HUES6 (cell line): ENCODE results near the gene RET.

ENCODE experiments used
- H3K27ac ChIP-seq: 2 replicates; pipeline ENCODE4 v1.7.0; 2013; ENCODE audit warnings: low read depth, mild to moderate bottlenecking, low read length, inconsistent platforms
- H3K27me3 ChIP-seq: 2 replicates; pipeline ENCODE4 v1.6.1; 2013; ENCODE audit warnings: low read length; ENCODE audit not compliant: control insufficient read depth, insufficient read depth
- H3K36me3 ChIP-seq: 2 replicates; pipeline ENCODE4 v1.6.1; 2013; ENCODE audit warnings: low read length; ENCODE audit not compliant: control insufficient read depth, insufficient read depth
- H3K4me1 ChIP-seq: 2 replicates; pipeline ENCODE4 v1.6.1; 2013; ENCODE audit warnings: low read length; ENCODE audit not compliant: control insufficient read depth, insufficient read depth
- H3K4me3 ChIP-seq: 2 replicates; pipeline ENCODE4 v1.5.1; 2013; ENCODE audit warnings: low read depth, low read length
- H3K9ac ChIP-seq: one replicate; pipeline ENCODE4 v1.6.1; 2013; ENCODE audit warnings: mild to moderate bottlenecking, low read length
- H3K9me3 ChIP-seq: 2 replicates; pipeline ENCODE4 v1.6.1; 2013; ENCODE audit warnings: low read depth, low read length; ENCODE audit not compliant: control insufficient read depth, insufficient read depth

The RET gene

DNA sequence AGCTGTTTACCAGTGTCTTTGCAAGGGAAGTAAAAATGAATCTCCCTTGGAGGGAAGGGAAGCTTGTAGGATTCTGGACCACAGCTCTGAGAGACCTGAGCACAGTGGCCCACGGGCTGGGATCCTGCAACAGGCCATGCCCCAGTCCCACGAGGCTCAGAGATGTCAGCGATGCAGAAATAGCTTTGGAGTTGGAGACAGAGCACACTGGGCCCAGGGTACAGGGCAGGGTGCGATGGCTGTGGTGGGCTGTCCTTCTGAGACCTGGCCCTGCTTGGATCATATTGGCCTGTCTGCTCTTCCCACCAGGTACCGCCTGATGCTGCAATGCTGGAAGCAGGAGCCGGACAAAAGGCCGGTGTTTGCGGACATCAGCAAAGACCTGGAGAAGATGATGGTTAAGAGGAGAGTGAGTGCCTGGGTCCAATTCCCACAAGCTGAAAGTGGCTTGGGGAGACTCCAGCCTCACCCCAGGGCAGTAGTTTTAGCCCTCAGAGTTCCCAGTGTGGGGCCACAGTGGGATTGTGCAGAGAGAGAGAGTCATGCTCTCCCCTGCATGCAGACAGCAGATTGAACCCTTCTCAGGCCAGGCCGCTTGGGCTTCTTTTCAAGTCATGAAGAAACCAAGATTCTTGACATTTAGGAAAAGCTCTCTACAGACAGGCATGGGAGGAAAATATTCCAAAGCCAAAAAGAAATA is 47.9 kb downstream of the RET start:
- H3K9me3 ChIP-seq, result no peaks in the 10 kb centered on the region
- H3K4me1 ChIP-seq, result no peaks in the 10 kb centered on the region
- H3K36me3 ChIP-seq, result peaks cover 16% of the 10 kb centered on the region; the same call in 1 of the 2 replicates
- no peak overlapping the region for H3K9ac ChIP-seq
- no peaks in the 10 kb centered on the region for H3K27me3 ChIP-seq
- H3K27ac ChIP-seq, result no peak overlapping the region
- H3K4me3 ChIP-seq, result no peak overlapping the region

GRCh38 chr10:43125274-43125845 is 48.5 kb downstream of the RET start:
- H3K27ac ChIP-seq, result no peak overlapping the region
- H3K9me3 ChIP-seq, result no peaks in the 10 kb centered on the region
- H3K27me3 ChIP-seq, result no peaks in the 10 kb centered on the region
- no peak overlapping the region for H3K9ac ChIP-seq
- no peak overlapping the region for H3K4me3 ChIP-seq
- H3K4me1 ChIP-seq, result no peaks in the 10 kb centered on the region
- H3K36me3 ChIP-seq, result peaks cover 16% of the 10 kb centered on the region; the same call in 1 of the 2 replicates

DNA sequence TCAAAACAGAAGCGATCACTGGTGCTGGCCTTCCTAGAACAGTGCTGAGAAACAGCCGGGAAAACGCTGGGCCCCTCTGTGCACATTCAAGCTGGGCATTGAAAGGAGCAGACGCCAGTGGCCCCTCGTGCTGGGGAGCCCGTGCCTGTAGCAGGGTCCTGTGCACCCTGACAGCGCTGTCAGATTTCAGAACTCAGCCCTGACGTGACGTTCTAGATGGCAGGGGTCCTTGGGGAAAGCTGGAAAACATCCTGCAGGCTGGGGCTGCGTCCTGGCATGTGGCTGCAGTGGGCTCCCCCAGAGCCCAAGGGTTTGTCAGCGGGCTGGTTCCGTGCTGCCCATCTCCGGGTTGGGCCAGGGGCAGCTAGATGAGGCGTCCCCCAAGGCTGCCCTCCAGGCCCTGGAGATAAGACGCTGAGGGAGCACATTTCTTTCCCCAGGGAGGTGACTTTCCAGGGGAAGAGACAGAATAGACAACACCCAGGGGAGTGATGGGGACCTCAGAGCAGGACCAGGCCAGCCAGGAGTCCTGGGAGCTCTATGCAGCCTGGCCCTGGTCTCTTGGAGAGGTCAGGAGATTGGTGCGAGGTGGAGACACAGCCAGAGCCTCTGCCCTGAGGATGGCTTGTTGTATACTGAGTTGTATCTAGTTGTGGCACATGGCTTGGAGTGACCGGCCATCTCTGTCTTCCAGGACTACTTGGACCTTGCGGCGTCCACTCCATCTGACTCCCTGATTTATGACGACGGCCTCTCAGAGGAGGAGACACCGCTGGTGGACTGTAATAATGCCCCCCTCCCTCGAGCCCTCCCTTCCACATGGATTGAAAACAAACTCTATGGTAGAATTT is 49.2 kb downstream of the RET start:
- Histone ChIP-seq H3K27ac (no peak overlapping the region), H3K36me3 (peaks cover 16% of the 10 kb centered on the region; the same call in 1 of the 2 replicates), H3K27me3 (no peaks in the 10 kb centered on the region), H3K4me1 (no peaks in the 10 kb centered on the region), H3K9me3 (no peaks in the 10 kb centered on the region), H3K4me3 (no peak overlapping the region), H3K9ac (no peak overlapping the region)

DNA sequence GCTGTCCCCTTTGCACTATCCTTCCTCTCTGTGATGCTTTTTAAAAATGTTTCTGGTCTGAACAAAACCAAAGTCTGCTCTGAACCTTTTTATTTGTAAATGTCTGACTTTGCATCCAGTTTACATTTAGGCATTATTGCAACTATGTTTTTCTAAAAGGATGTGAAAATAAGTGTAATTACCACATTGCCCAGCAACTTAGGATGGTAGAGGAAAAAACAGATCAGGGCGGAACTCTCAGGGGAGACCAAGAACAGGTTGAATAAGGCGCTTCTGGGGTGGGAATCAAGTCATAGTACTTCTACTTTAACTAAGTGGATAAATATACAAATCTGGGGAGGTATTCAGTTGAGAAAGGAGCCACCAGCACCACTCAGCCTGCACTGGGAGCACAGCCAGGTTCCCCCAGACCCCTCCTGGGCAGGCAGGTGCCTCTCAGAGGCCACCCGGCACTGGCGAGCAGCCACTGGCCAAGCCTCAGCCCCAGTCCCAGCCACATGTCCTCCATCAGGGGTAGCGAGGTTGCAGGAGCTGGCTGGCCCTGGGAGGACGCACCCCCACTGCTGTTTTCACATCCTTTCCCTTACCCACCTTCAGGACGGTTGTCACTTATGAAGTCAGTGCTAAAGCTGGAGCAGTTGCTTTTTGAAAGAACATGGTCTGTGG is 50.0 kb downstream of the RET start:
- Histone ChIP-seq H3K36me3 (peaks cover 12% of the 10 kb centered on the region; the same call in 1 of the 2 replicates), H3K4me1 (no peaks in the 10 kb centered on the region), H3K27ac (no peak overlapping the region), H3K9ac (no peak overlapping the region), H3K9me3 (no peaks in the 10 kb centered on the region), H3K4me3 (no peak overlapping the region), H3K27me3 (no peaks in the 10 kb centered on the region)

DNA sequence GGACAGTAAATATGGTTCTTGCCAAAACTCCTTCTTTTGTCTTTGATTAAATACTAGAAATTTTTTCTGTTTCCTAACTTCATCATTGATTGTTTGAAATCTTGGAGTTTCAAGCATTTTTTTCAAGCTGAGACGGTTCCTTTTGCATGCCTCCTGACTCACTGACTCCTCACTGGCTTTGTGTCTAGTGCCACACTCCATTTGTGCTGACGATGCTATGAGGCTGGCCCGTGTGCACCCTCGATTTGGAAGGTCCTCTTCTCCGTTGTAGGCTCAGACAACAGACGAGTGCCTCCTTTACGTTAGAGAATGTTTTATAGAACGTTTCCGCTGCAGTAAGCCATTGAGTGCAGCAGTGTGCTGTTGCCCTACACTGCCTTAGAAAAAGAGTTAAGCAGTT is 50.6 kb downstream of the RET start:
- no peak overlapping the region for H3K4me3 ChIP-seq
- no peaks in the 10 kb centered on the region for H3K9me3 ChIP-seq
- H3K9ac ChIP-seq, result no peak overlapping the region
- H3K27me3 ChIP-seq, result no peaks in the 10 kb centered on the region
- no peaks in the 10 kb centered on the region for H3K4me1 ChIP-seq
- no peak overlapping the region for H3K27ac ChIP-seq
- H3K36me3 ChIP-seq, result peaks cover 9% of the 10 kb centered on the region; the same call in 1 of the 2 replicates

- Histone ChIP-seq H3K36me3 (peaks cover 9% of the 10 kb centered on the region; the same call in 1 of the 2 replicates), H3K9ac (no peak overlapping the region), H3K9me3 (no peaks in the 10 kb centered on the region), H3K4me1 (no peaks in the 10 kb centered on the region), H3K27me3 (no peaks in the 10 kb centered on the region), H3K27ac (no peak overlapping the region), H3K4me3 (no peak overlapping the region)
These were observed 51.5 kb downstream of the RET start for GRCh38 chr10:43128331-43128730.

DNA sequence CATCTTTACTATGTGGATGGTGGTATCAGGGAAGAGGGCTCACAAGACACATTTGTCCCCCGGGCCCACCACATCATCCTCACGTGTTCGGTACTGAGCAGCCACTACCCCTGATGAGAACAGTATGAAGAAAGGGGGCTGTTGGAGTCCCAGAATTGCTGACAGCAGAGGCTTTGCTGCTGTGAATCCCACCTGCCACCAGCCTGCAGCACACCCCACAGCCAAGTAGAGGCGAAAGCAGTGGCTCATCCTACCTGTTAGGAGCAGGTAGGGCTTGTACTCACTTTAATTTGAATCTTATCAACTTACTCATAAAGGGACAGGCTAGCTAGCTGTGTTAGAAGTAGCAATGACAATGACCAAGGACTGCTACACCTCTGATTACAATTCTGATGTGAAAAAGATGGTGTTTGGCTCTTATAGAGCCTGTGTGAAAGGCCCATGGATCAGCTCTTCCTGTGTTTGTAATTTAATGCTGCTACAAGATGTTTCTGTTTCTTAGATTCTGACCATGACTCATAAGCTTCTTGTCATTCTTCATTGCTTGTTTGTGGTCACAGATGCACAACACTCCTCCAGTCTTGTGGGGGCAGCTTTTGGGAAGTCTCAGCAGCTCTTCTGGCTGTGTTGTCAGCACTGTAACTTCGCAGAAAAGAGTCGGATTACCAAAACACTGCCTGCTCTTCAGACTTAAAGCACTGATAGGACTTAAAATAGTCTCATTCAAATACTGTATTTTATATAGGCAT is 52.3 kb downstream of the RET start:
- peaks cover 9% of the 10 kb centered on the region; the same call in 1 of the 2 replicates for H3K36me3 ChIP-seq
- no peaks in the 10 kb centered on the region for H3K9me3 ChIP-seq
- H3K27me3 ChIP-seq, result no peaks in the 10 kb centered on the region
- H3K27ac ChIP-seq, result no peak overlapping the region
- no peak overlapping the region for H3K4me3 ChIP-seq
- H3K4me1 ChIP-seq, result no peaks in the 10 kb centered on the region
- no peak overlapping the region for H3K9ac ChIP-seq

DNA sequence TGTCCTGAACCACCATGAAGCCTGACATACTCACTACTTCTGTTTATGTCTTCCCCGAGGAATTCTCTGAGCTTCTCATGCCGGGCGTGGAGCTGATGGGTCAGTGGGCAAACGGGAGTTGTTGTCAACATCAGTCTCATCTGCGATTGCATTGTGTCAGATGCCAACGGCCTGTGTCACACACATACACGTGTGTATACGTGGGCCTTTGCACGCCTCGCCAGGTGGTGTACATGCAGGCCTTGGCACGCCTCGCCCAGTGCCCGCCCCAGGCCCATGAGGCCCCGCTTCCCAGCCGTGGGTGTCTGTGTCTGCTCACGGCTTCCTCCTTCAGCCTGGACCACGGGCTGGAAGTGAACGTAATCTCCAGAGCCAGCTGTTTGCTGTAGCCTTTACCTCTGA is 53.9 kb downstream of the RET start:
- Histone ChIP-seq H3K4me1 (no peaks in the 10 kb centered on the region), H3K9me3 (no peaks in the 10 kb centered on the region), H3K27ac (no peak overlapping the region), H3K27me3 (no peaks in the 10 kb centered on the region), H3K4me3 (no peak overlapping the region), H3K36me3 (peaks cover 2% of the 10 kb centered on the region; the same call in 1 of the 2 replicates), H3K9ac (no peak overlapping the region)

DNA sequence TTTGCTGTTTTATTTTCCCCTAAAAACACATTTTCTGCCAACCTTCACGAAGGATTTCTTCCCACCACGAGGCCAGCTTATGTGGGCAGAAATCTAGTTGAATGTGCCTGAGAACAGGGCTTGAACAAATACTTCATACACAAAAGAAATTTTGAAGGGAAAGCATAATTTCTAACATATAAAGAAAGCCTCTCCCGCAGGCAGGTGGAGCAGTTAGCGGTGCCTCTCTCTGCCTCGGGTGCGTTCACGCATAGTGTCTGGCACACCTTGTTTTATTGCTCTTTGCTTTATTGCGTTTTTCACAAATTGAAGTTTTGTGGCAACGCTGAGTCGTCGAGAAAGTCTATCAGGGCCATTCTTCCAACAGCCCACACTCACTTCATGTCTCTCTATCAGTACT is 54.4 kb downstream of the RET start:
- Histone ChIP-seq H3K27me3 (no peaks in the 10 kb centered on the region), H3K27ac (no peak overlapping the region), H3K9me3 (no peaks in the 10 kb centered on the region), H3K36me3 (peaks cover under 1% of the 10 kb centered on the region; the same call in 1 of the 2 replicates), H3K4me3 (no peak overlapping the region), H3K9ac (no peak overlapping the region), H3K4me1 (no peaks in the 10 kb centered on the region)

DNA sequence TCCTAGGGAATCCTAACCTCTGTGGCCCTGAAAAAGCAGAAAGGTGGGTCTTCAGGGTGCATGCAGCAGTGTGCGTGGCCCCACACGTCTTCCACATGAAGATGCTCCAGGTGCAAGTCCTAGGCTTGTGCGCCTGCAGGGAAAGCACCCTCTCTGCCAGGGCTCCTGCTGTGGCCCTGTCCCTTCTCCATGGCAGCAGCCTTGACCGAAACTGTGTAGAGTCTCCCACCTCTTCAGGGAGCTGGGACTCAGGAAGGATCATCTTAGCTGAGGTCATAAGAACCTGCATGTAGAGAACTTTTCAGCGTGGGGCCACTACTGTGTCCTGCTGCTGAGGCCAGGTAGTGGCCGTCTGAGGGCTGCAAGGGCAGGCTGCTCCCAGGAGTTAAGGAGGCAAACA is 55.0 kb downstream of the RET start:
- Histone ChIP-seq H3K9me3 (no peaks in the 10 kb centered on the region), H3K36me3 (no peaks in the 10 kb centered on the region; the same call in 1 of the 2 replicates), H3K4me1 (no peaks in the 10 kb centered on the region), H3K9ac (no peak overlapping the region), H3K27ac (no peak overlapping the region), H3K4me3 (no peak overlapping the region), H3K27me3 (no peaks in the 10 kb centered on the region)
